Measurements from ENCODE around the gene EEF1AKMT4. TPM values are rescaled to one million over a fixed set of nuclear protein-coding genes. Genes with fewer than 3 reads are reported as not detected.

EEF1AKMT4 gene
- total and polyA plus RNA-seq, 4 donors, result 2.1 to 13.9 (median 10.8) TPM

- no peak for DNase-seq (ENCODE audit: low spot score)
- Histone ChIP-seq H3K9me3 (ENCODE audit: control insufficient read depth in 4 of 4, low read length in 3 of 4) (no peaks in the 10 kb centered on the region), H3K27ac (ENCODE audit: low read depth in 1 of 2, low read length in 2 of 2) (no peak overlapping the region), H3K9ac (ENCODE audit: low read depth in 1 of 2, low read length in 2 of 2) (no peak overlapping the region), H3K4me1 (ENCODE audit: control insufficient read depth in 4 of 4, insufficient read depth in 4 of 4, low read length in 3 of 4) (peaks cover 0 to 17% (median 12%) of the 10 kb centered on the region in 4 donors), H3K4me3 (ENCODE audit: low read depth in 1 of 3, low read length in 3 of 3) (no peak overlapping the region), H3K36me3 (ENCODE audit: control insufficient read depth in 4 of 4, insufficient read depth in 3 of 4, low read depth in 1 of 4, low read length in 3 of 4) (peaks cover 0 to 5% (median 3%) of the 10 kb centered on the region in 4 donors), H3K27me3 (ENCODE audit: control insufficient read depth in 4 of 4, insufficient read depth in 4 of 4, low read length in 3 of 4) (no peaks in the 10 kb centered on the region)
- TF ChIP-seq FOXA2 (IDR thresholded peaks at IDR 0.05) (no peak), JUND (IDR thresholded peaks at IDR 0.05) (no peak), YY1 (IDR thresholded peaks at IDR 0.05) (no peak), RXRA (IDR thresholded peaks at IDR 0.05) (no peak), EGR1 (IDR thresholded peaks at IDR 0.05; ENCODE audit: low read depth in 2 of 2) (no peak), REST (IDR thresholded peaks at IDR 0.05) (no peak), ZBTB33 (IDR thresholded peaks at IDR 0.05) (no peak), ATF3 (IDR thresholded peaks at IDR 0.05) (no peak), TAF1 (conservative IDR thresholded peaks at IDR 0.05) (no peak)
- WGBS, result 61% methylated on average over 3 of the region's 3 CpGs
Observed at GRCh38 chr3:184295771-184296170, 46.3 kb downstream of the EEF1AKMT4 start.

GRCh38 chr3:184296616-184297015 lies 47.1 kb downstream of the EEF1AKMT4 start:
- H3K4me1 ChIP-seq (ENCODE audit: control insufficient read depth in 4 of 4, insufficient read depth in 4 of 4, low read length in 3 of 4), result peaks cover 0 to 17% (median 13%) of the 10 kb centered on the region in 4 donors
- H3K4me3 ChIP-seq (ENCODE audit: low read depth in 1 of 3, low read length in 3 of 3), result no peak overlapping the region
- 86% methylated on average over 7 of the region's 7 CpGs for WGBS
- H3K36me3 ChIP-seq (ENCODE audit: control insufficient read depth in 4 of 4, insufficient read depth in 3 of 4, low read depth in 1 of 4, low read length in 3 of 4), result peaks cover 2 to 9% (median 8%) of the 10 kb centered on the region in 4 donors
- no peaks in the 10 kb centered on the region for H3K27me3 ChIP-seq (ENCODE audit: control insufficient read depth in 4 of 4, insufficient read depth in 4 of 4, low read length in 3 of 4)
- no peak for DNase-seq (ENCODE audit: low spot score)
- TF ChIP-seq TAF1 (conservative IDR thresholded peaks at IDR 0.05) (no peak), RAD21 (IDR thresholded peaks at IDR 0.05) (no peak), EGR1 (IDR thresholded peaks at IDR 0.05; ENCODE audit: low read depth in 2 of 2) (no peak), MAX (IDR thresholded peaks at IDR 0.05) (no peak), GABPA (IDR thresholded peaks at IDR 0.05 in 1 of 2, conservative IDR thresholded peaks at IDR 0.05 in 1 of 2) (no peak), YY1 (IDR thresholded peaks at IDR 0.05) (no peak), CTCF (IDR thresholded peaks at IDR 0.05; ENCODE audit: low read depth, low read length, missing input control) (no peak), ZBTB33 (IDR thresholded peaks at IDR 0.05) (no peak), ATF3 (IDR thresholded peaks at IDR 0.05) (no peak), HNF4A (conservative IDR thresholded peaks at IDR 0.05) (no peak), REST (IDR thresholded peaks at IDR 0.05) (no peak), SP1 (IDR thresholded peaks at IDR 0.05) (no peak), RXRA (IDR thresholded peaks at IDR 0.05) (no peak), FOXA1 (IDR thresholded peaks at IDR 0.05) (no peak), NR2F2 (IDR thresholded peaks at IDR 0.05) (no peak), HNF4G (IDR thresholded peaks at IDR 0.05) (no peak), FOXA2 (IDR thresholded peaks at IDR 0.05) (no peak), JUND (IDR thresholded peaks at IDR 0.05) (no peak)
- no peak overlapping the region for H3K27ac ChIP-seq (ENCODE audit: low read depth in 1 of 2, low read length in 2 of 2)
- no peaks in the 10 kb centered on the region for H3K9me3 ChIP-seq (ENCODE audit: control insufficient read depth in 4 of 4, low read length in 3 of 4)
- H3K9ac ChIP-seq (ENCODE audit: low read depth in 1 of 2, low read length in 2 of 2), result no peak overlapping the region
